Loucy (cell line): ENCODE results near the gene GNAZ.

ENCODE experiments used
- H2AFZ ChIP-seq: fragments of 200-600 bp; sonication (generic); 2 replicates; pipeline ENCODE4 v1.6.0; 2016; ENCODE audit warnings: antibody characterized with exemption, mild to moderate bottlenecking, low read length, moderate library complexity
- H3F3A ChIP-seq: fragments of 200-600 bp; 2 replicates; pipeline ENCODE4 v1.6.0; 2016; ENCODE audit warnings: antibody characterized with exemption, low read depth, mild to moderate bottlenecking
- H3K27me3 ChIP-seq: fragments of 200-600 bp; sonication (generic); 2 replicates; pipeline ENCODE4 v1.6.1; 2014; ENCODE audit warnings: low read length, mild to moderate bottlenecking; ENCODE audit not compliant: insufficient read depth, poor library complexity, severe bottlenecking
- H3K36me3 ChIP-seq: fragments of 200-600 bp; sonication (generic); 2 replicates; pipeline ENCODE4 v1.6.1; 2016; ENCODE audit warnings: low read length; ENCODE audit not compliant: insufficient read depth
- H3K4me1 ChIP-seq: fragments of 200-600 bp; sonication (generic); 2 replicates; pipeline ENCODE4 v1.5.1; 2014; ENCODE audit warnings: low read length, mild to moderate bottlenecking; ENCODE audit not compliant: insufficient read depth, poor library complexity, severe bottlenecking
- H3K4me2 ChIP-seq: fragments of 200-600 bp; sonication (generic); 2 replicates; pipeline ENCODE4 v1.6.0; 2014; ENCODE audit warnings: antibody characterized with exemption, low read length, low read depth, mild to moderate bottlenecking; ENCODE audit not compliant: poor library complexity, severe bottlenecking
- H3K4me3 ChIP-seq: fragments of 200-600 bp; sonication (generic); 2 replicates; pipeline ENCODE4 v1.5.1; 2014; ENCODE audit warnings: low read length, mild to moderate bottlenecking, mixed read lengths; ENCODE audit not compliant: poor library complexity, severe bottlenecking
- H3K79me2 ChIP-seq: fragments of 200-600 bp; sonication (generic); 2 replicates; pipeline ENCODE4 v1.6.1; 2014; ENCODE audit warnings: low read length; ENCODE audit not compliant: insufficient read depth
- H3K9ac ChIP-seq: fragments of 200-600 bp; sonication (generic); 2 replicates; pipeline ENCODE4 v1.6.0; 2014; ENCODE audit warnings: mild to moderate bottlenecking, low read depth, low read length, moderate library complexity; ENCODE audit not compliant: poor library complexity, severe bottlenecking
- H3K9me2 ChIP-seq: fragments of 200-600 bp; sonication (generic); replicated peaks from 2 replicates; pipeline ENCODE4 v1.6.1; 2016; ENCODE audit warnings: low read depth, low read length, mixed read lengths
- H3K9me3 ChIP-seq: fragments of 200-600 bp; sonication (generic); 2 replicates; pipeline ENCODE4 v1.6.1; 2014; ENCODE audit warnings: mild to moderate bottlenecking, antibody characterized with exemption, low read length, low read depth; ENCODE audit not compliant: insufficient read depth
- H4K20me1 ChIP-seq: fragments of 200-600 bp; sonication (generic); 2 replicates; pipeline ENCODE4 v1.6.0; 2014; ENCODE audit warnings: antibody characterized with exemption, low read length, mild to moderate bottlenecking; ENCODE audit not compliant: insufficient read depth, poor library complexity, severe bottlenecking
- CTCF ChIP-seq: fragments of 200-600 bp; sonication (generic); conservative IDR thresholded peaks from 2 replicates; pipeline ENCODE4 v1.5.1; 2014; ENCODE audit warnings: mild to moderate bottlenecking, antibody characterized with exemption, low read length
- EZH2phosphoT487 ChIP-seq: fragments of 200-600 bp; IDR thresholded peaks from 2 replicates; pipeline ENCODE4 v1.6.1; 2018; ENCODE audit warnings: antibody characterized with exemption, mild to moderate bottlenecking, moderate library complexity, borderline replicate concordance

Gene GNAZ

GRCh38 chr22:23115369-23115768, 45.0 kb downstream of the GNAZ start:
- Histone ChIP-seq H3K4me2 (no peak overlapping the region), H3K9me2 (no peaks in the 10 kb centered on the region), H3F3A (no peaks in the 10 kb centered on the region), H4K20me1 (no peaks in the 10 kb centered on the region), H3K36me3 (no peaks in the 10 kb centered on the region), H3K4me3 (no peak overlapping the region), H3K79me2 (no peaks in the 10 kb centered on the region), H3K9ac (no peak overlapping the region), H2AFZ (no peak overlapping the region), H3K27me3 (no peaks in the 10 kb centered on the region), H3K4me1 (peaks cover 13% of the 10 kb centered on the region), H3K9me3 (no peaks in the 10 kb centered on the region)
- TF ChIP-seq EZH2phosphoT487: no peak
- no peak for TF ChIP-seq CTCF

- Histone ChIP-seq H3K4me2 (no peak overlapping the region), H4K20me1 (no peaks in the 10 kb centered on the region), H3K36me3 (no peaks in the 10 kb centered on the region)
Measured at GRCh38 chr22:23115825-23116494, 45.6 kb downstream of the GNAZ start.

GRCh38 chr22:23116506-23117263, 46.4 kb downstream of the GNAZ start:
- no peaks in the 10 kb centered on the region for H3K79me2 ChIP-seq
- H3K4me2 ChIP-seq: no peak overlapping the region
- H2AFZ ChIP-seq: no peak overlapping the region
- no peak overlapping the region for H3K4me3 ChIP-seq
- no peaks in the 10 kb centered on the region for H3K27me3 ChIP-seq
- no peaks in the 10 kb centered on the region for H3K36me3 ChIP-seq
- no peaks in the 10 kb centered on the region for H3F3A ChIP-seq
- no peaks in the 10 kb centered on the region for H3K9me2 ChIP-seq
- H3K9me3 ChIP-seq: no peaks in the 10 kb centered on the region
- H3K4me1 ChIP-seq: peaks cover 13% of the 10 kb centered on the region
- H4K20me1 ChIP-seq: no peaks in the 10 kb centered on the region
- TF ChIP-seq CTCF: no peak
- no peak for TF ChIP-seq EZH2phosphoT487
- H3K9ac ChIP-seq: no peak overlapping the region

More at GRCh38 chr22:23115825-23116494, 45.6 kb downstream of the GNAZ start:
- H3K4me1 ChIP-seq: peaks cover 13% of the 10 kb centered on the region
- no peak overlapping the region for H2AFZ ChIP-seq
- no peaks in the 10 kb centered on the region for H3K79me2 ChIP-seq
- H3K4me3 ChIP-seq: no peak overlapping the region
- H3F3A ChIP-seq: no peaks in the 10 kb centered on the region
- no peaks in the 10 kb centered on the region for H3K27me3 ChIP-seq
- no peaks in the 10 kb centered on the region for H3K9me3 ChIP-seq
- no peaks in the 10 kb centered on the region for H3K9me2 ChIP-seq
- TF ChIP-seq EZH2phosphoT487: no peak
- no peak for TF ChIP-seq CTCF
- no peak overlapping the region for H3K9ac ChIP-seq
